H9 (cell line): ENCODE measurements around the gene ZNF746. TPM values are rescaled to one million over a fixed set of nuclear protein-coding genes. Genes with fewer than 3 reads are reported as not detected.

ENCODE experiments used
- DNase-seq: peaks from one replicate; pipeline ENCODE4 v3.0.0-alpha.2; 2017
- H2AFZ ChIP-seq: one replicate; pipeline ENCODE4 v1.6.1; 2013; ENCODE audit warnings: mild to moderate bottlenecking, low read length, control low read depth, moderate library complexity
- H2AK5ac ChIP-seq: 2 replicates; pipeline ENCODE4 v1.6.1; 2013; ENCODE audit warnings: low read length, control low read depth, mixed read lengths; ENCODE audit not compliant: insufficient read length
- H2BK120ac ChIP-seq: one replicate; pipeline ENCODE4 v1.6.1; 2013; ENCODE audit warnings: low read depth, mild to moderate bottlenecking, low read length, control low read depth, inconsistent platforms; ENCODE audit not compliant: poor library complexity, severe bottlenecking
- H2BK12ac ChIP-seq: 2 replicates; pipeline ENCODE4 v1.6.1; 2013; ENCODE audit warnings: low read length, control low read depth, mixed read lengths, low read depth; ENCODE audit not compliant: insufficient read length
- H2BK15ac ChIP-seq: 2 replicates; pipeline ENCODE4 v1.6.1; 2013; ENCODE audit warnings: low read depth, low read length, control low read depth
- H2BK20ac ChIP-seq: one replicate; pipeline ENCODE4 v1.6.1; 2013; ENCODE audit warnings: low read depth, mild to moderate bottlenecking, low read length, control low read depth, inconsistent platforms; ENCODE audit not compliant: poor library complexity, severe bottlenecking
- H2BK5ac ChIP-seq: 2 replicates; pipeline ENCODE4 v1.6.1; 2013; ENCODE audit warnings: low read length, control low read depth, mixed read lengths; ENCODE audit not compliant: insufficient read length
- H3K14ac ChIP-seq: 2 replicates; pipeline ENCODE4 v1.6.1; 2013; ENCODE audit warnings: low read length, control low read depth; ENCODE audit not compliant: insufficient read depth
- H3K18ac ChIP-seq: 2 replicates; pipeline ENCODE4 v1.6.1; 2013; ENCODE audit warnings: low read depth, mild to moderate bottlenecking, mixed read lengths, low read length, control low read depth; ENCODE audit not compliant: insufficient read length
- H3K23ac ChIP-seq: 2 replicates; pipeline ENCODE4 v1.6.1; 2013; ENCODE audit warnings: low read length, control low read depth, mixed read lengths, low read depth; ENCODE audit not compliant: insufficient read length
- H3K23me2 ChIP-seq: 2 replicates; pipeline ENCODE4 v1.6.1; 2013; ENCODE audit warnings: low read depth, mild to moderate bottlenecking, mixed read lengths, low read length, control low read depth; ENCODE audit not compliant: insufficient read length, poor library complexity, severe bottlenecking
- H3K27ac ChIP-seq: 2 replicates; pipeline ENCODE4 v1.5.1; 2013; ENCODE audit warnings: low read length, control low read depth, mixed read lengths, low read depth; ENCODE audit not compliant: insufficient read length
- H3K27me3 ChIP-seq: 2 replicates; pipeline ENCODE4 v1.6.1; 2013; ENCODE audit warnings: low read length, control low read depth, inconsistent platforms; ENCODE audit not compliant: insufficient read depth
- H3K4ac ChIP-seq: 2 replicates; pipeline ENCODE4 v1.6.1; 2013; ENCODE audit warnings: low read depth, mild to moderate bottlenecking, control low read depth, inconsistent platforms, low read length, moderate library complexity
- H3K4me1 ChIP-seq: 2 replicates; pipeline ENCODE4 v1.6.1; 2013; ENCODE audit warnings: low read length, control low read depth, inconsistent platforms; ENCODE audit not compliant: insufficient read depth
- H3K4me2 ChIP-seq: 2 replicates; pipeline ENCODE4 v1.6.1; 2013; ENCODE audit warnings: low read length, control low read depth, mixed read lengths; ENCODE audit not compliant: insufficient read length, insufficient read depth
- H3K56ac ChIP-seq: 2 replicates; pipeline ENCODE4 v1.6.1; 2013; ENCODE audit warnings: low read depth, mild to moderate bottlenecking, mixed read lengths, low read length, control low read depth; ENCODE audit not compliant: insufficient read length
- H3K79me1 ChIP-seq: 2 replicates; pipeline ENCODE4 v1.6.1; 2013; ENCODE audit warnings: low read depth, mild to moderate bottlenecking, moderate library complexity, low read length, control low read depth, inconsistent platforms; ENCODE audit not compliant: insufficient read depth, poor library complexity, severe bottlenecking
- H3K79me2 ChIP-seq: 2 replicates; pipeline ENCODE4 v1.6.1; 2013; ENCODE audit warnings: low read length, control low read depth, inconsistent platforms; ENCODE audit not compliant: insufficient read depth
- H3K9ac ChIP-seq: 2 replicates; pipeline ENCODE4 v1.6.1; 2013; ENCODE audit warnings: low read length, control low read depth, mixed read lengths; ENCODE audit not compliant: insufficient read length; ENCODE audit errors: extremely low read depth
- H3K9me3 ChIP-seq: one replicate; pipeline ENCODE4 v1.6.1; 2013; ENCODE audit warnings: low read depth, low read length, inconsistent platforms; ENCODE audit not compliant: control insufficient read depth
- H3T11ph ChIP-seq: one replicate; pipeline ENCODE4 v1.6.1; 2013; ENCODE audit warnings: mild to moderate bottlenecking, low read length, control low read depth, inconsistent platforms
- H4K20me1 ChIP-seq: one replicate; pipeline ENCODE4 v1.6.1; 2013; ENCODE audit not compliant: control insufficient read depth, insufficient read length, insufficient read depth
- H4K5ac ChIP-seq: 2 replicates; pipeline ENCODE4 v1.6.1; 2013; ENCODE audit warnings: low read depth, mild to moderate bottlenecking, mixed read lengths, low read length, control low read depth; ENCODE audit not compliant: insufficient read length
- H4K8ac ChIP-seq: replicated peaks from 2 replicates; pipeline ENCODE4 v1.6.1; 2013; ENCODE audit warnings: low read length, control low read depth, mixed read lengths, low read depth; ENCODE audit not compliant: insufficient read length
- H4K91ac ChIP-seq: 2 replicates; pipeline ENCODE4 v1.6.1; 2013; ENCODE audit warnings: low read depth, mild to moderate bottlenecking, moderate library complexity, mixed read lengths, low read length, control low read depth; ENCODE audit not compliant: insufficient read length
- H3K27ac Mint-ChIP-seq, 3 experiments: 2 replicates in 2 of 3; 3 replicates in 1 of 3; pipeline ENCODE4 v1.8.0; 2020 to 2021; ENCODE audit warnings: mixed read lengths in 3 of 3, mild to moderate bottlenecking in 1 of 3, moderate library complexity in 1 of 3
- H3K27me3 Mint-ChIP-seq: 2 replicates; pipeline ENCODE4 v1.8.0; 2021; ENCODE audit warnings: low read depth, mild to moderate bottlenecking, moderate library complexity, mixed read lengths
- H3K36me3 Mint-ChIP-seq, 3 experiments: 2 replicates in 2 of 3; 3 replicates in 1 of 3; pipeline ENCODE4 v1.8.0; 2020 to 2021; ENCODE audit warnings: low read depth in 3 of 3, mixed read lengths in 3 of 3; ENCODE audit not compliant: insufficient read depth in 1 of 3
- H3K4me1 Mint-ChIP-seq, 2 experiments: 2 replicates each; pipeline ENCODE4 v1.8.0; 2020; ENCODE audit warnings: mixed read lengths in 2 of 2
- H3K4me3 Mint-ChIP-seq, 2 experiments: 2 replicates in 1 of 2; 3 replicates in 1 of 2; pipeline ENCODE4 v1.8.0; 2020 to 2021; ENCODE audit warnings: mild to moderate bottlenecking in 2 of 2, mixed read lengths in 2 of 2, moderate library complexity in 1 of 2
- H3K9me3 Mint-ChIP-seq, 2 experiments: 2 replicates in 1 of 2; 3 replicates in 1 of 2; pipeline ENCODE4 v1.8.0; 2020; ENCODE audit warnings: mild to moderate bottlenecking in 2 of 2, mixed read lengths in 2 of 2, moderate library complexity in 1 of 2
- CTCF ChIP-seq: fragments of 200-600 bp; sonication (generic); conservative IDR thresholded peaks from 3 replicates; pipeline ENCODE4 v1.8.0; 2021; ENCODE audit warnings: antibody characterized with exemption, mild to moderate bottlenecking
- WGBS: extraction: QIAGEN DNeasy Blood & Tissue Kit; methylation state at CpG from one replicate; pipeline ENCODE4 v1.1.7; 2013; ENCODE audit warnings: missing lambda C conversion rate, low lambda C conversion rate, mixed read lengths; ENCODE audit not compliant: insufficient read length; ENCODE audit errors: extremely low coverage; 5-methylcytosine and 5-hydroxymethylcytosine counted together
- total RNA-seq: library from RNA; stranded (reverse); gene quantifications from 2 replicates; pipeline ENCODE4 v1.2.1, GENCODE V29; 2021

ZNF746 gene
- total RNA-seq, 1 experiment from 2014 or later: 26.7 TPM

- Histone ChIP-seq H3K4ac (no peak overlapping the region), H3K27ac (no peak overlapping the region), H2BK15ac (no peak overlapping the region), H2BK120ac (no peak overlapping the region), H2BK20ac (no peak overlapping the region), H2BK5ac (no peak overlapping the region), H3K9me3 (no peaks in the 10 kb centered on the region), H3K9ac (no peak overlapping the region), H3K27me3 (no peaks in the 10 kb centered on the region; the same call in 1 of the 2 replicates), H3K14ac (no peak overlapping the region; the same call in 1 of the 2 replicates), H3K23me2 (peaks cover 8% of the 10 kb centered on the region), H4K91ac (no peak overlapping the region), H4K5ac (no peak overlapping the region), H3T11ph (no peak overlapping the region), H3K79me1 (peaks cover 4% of the 10 kb centered on the region), H4K8ac (no peak overlapping the region), H3K23ac (no peak overlapping the region), H2BK12ac (no peak overlapping the region), H3K4me2 (peak overlapping the region; percentile 78), H4K20me1 (no peaks in the 10 kb centered on the region), H3K18ac (no peak overlapping the region), H2AK5ac (no peak overlapping the region), H3K79me2 (no peaks in the 10 kb centered on the region), H3K4me1 (no peaks in the 10 kb centered on the region), H2AFZ (no peak overlapping the region), H3K56ac (no peak overlapping the region)
- no peak overlapping the region for H3K27ac Mint-ChIP-seq
- no peaks in the 10 kb centered on the region for H3K9me3 Mint-ChIP-seq
- DNase-seq: no peak
- WGBS: no CpG with 5 or more reads among the region's 145 CpGs
- H3K4me1 Mint-ChIP-seq: peaks cover 13 to 15% of the 10 kb centered on the region in 2 experiments
- H3K4me3 Mint-ChIP-seq: peak overlapping the region in 1 of 2 experiments; percentile 47; a peak in 2 of 5 replicates
- no peak for TF ChIP-seq CTCF
- H3K27me3 Mint-ChIP-seq: peaks cover 50% of the 10 kb centered on the region
- peaks cover 5 to 20% (median 16%) of the 10 kb centered on the region in 3 experiments; a peak in 6 of 7 replicates for H3K36me3 Mint-ChIP-seq
Measured at GRCh38 chr7:149459540-149460452, 37.8 kb downstream of the ZNF746 start.
